Natural killer cell (primary cell): ENCODE data around the gene NAIP. TPM values are rescaled to one million over a fixed set of nuclear protein-coding genes. Genes with fewer than 3 reads are reported as not detected.
"Not testable (repeated sequence)": the region's sequence is repeated elsewhere in the genome, so short reads cannot be mapped to it uniquely, and the experiment has no call there.

Experiments used
- ATAC-seq, 3 donors: fragments of 150-1000 bp in 2 of 3; fragments of 200-7000 bp in 1 of 3; cut with Tn5 transposase; 1 replicate in 1 of 3; 2 replicates in 2 of 3; pipeline ENCODE4 v1.10.0; 2021; ENCODE audit warnings: mild to moderate bottlenecking in 2 of 3, moderate library complexity in 2 of 3
- DNase-seq, 2 donors: peaks; one replicate each; pipeline versions ENCODE4 v3.0.0 to v3.0.0-alpha.2; 2013 to 2021; ENCODE audit warnings: mixed read lengths in 1 of 2
- H3K27ac ChIP-seq: one replicate; pipeline ENCODE4 v1.5.1; 2013; ENCODE audit warnings: mild to moderate bottlenecking, low read length
- H3K27me3 ChIP-seq: one replicate; pipeline ENCODE4 v1.6.1; 2013; ENCODE audit warnings: low read length; ENCODE audit not compliant: control insufficient read depth, insufficient read depth
- H3K36me3 ChIP-seq: one replicate; pipeline ENCODE4 v1.6.1; 2013; ENCODE audit warnings: low read length; ENCODE audit not compliant: control insufficient read depth, insufficient read depth
- H3K4me1 ChIP-seq: one replicate; pipeline ENCODE4 v1.6.1; 2013; ENCODE audit warnings: low read length; ENCODE audit not compliant: control insufficient read depth, insufficient read depth
- H3K4me3 ChIP-seq: one replicate; pipeline ENCODE4 v1.5.1; 2013; ENCODE audit warnings: low read length
- H3K9me3 ChIP-seq: one replicate; pipeline ENCODE4 v1.6.1; 2013; ENCODE audit warnings: low read length; ENCODE audit not compliant: control insufficient read depth, insufficient read depth
- H3K27ac Mint-ChIP-seq, 2 donors: one replicate each; pipeline ENCODE4 v1.8.0; 2022; ENCODE audit warnings: mild to moderate bottlenecking in 2 of 2, mixed read lengths in 2 of 2, moderate library complexity in 1 of 2
- H3K27me3 Mint-ChIP-seq, 2 donors: one replicate each; pipeline ENCODE4 v1.8.0; 2022; ENCODE audit warnings: low read depth in 2 of 2, mixed read lengths in 2 of 2
- H3K36me3 Mint-ChIP-seq: one replicate; pipeline ENCODE4 v1.8.0; 2022; ENCODE audit warnings: mixed read lengths
- H3K4me1 Mint-ChIP-seq, 2 donors: one replicate each; pipeline ENCODE4 v1.8.0; 2022; ENCODE audit warnings: mixed read lengths in 2 of 2
- H3K4me3 Mint-ChIP-seq: one replicate; pipeline ENCODE4 v1.8.0; 2022; ENCODE audit warnings: mild to moderate bottlenecking, moderate library complexity, mixed read lengths
- H3K9me3 Mint-ChIP-seq, 2 donors: one replicate each; pipeline ENCODE4 v1.8.0; 2022; ENCODE audit warnings: mixed read lengths in 2 of 2
- CTCF ChIP-seq: fragments of 200-600 bp; IDR thresholded peaks from one replicate; pipeline ENCODE4 v1.8.0; 2022; ENCODE audit warnings: antibody characterized with exemption
- WGBS: methylation state at CpG from one replicate; pipeline ENCODE4 v1.1.7; 2013; ENCODE audit warnings: missing lambda C conversion rate; ENCODE audit not compliant: insufficient coverage; 5-methylcytosine and 5-hydroxymethylcytosine counted together
- intact Hi-C: fragments of 100-400 bp; cut with micrococcal nuclease; formaldehyde crosslinking; loops from one replicate; pipeline ENCODE4 v1.14.2; 2022
- total RNA-seq, 4 donors: library from RNA; stranded (reverse); fragments of 120-200 nt in 1 of 4; gene quantifications; one replicate each; pipeline versions ENCODE4 v1.2.3 to v1.2.4, GENCODE V29; 2013 to 2022

NAIP gene
- total RNA-seq, 3 donors from 2014 or later (not counting 1 experiment from before 2014, with no cell fraction given) = 33.5 to 38.8 (median 35.4) TPM

DNA sequence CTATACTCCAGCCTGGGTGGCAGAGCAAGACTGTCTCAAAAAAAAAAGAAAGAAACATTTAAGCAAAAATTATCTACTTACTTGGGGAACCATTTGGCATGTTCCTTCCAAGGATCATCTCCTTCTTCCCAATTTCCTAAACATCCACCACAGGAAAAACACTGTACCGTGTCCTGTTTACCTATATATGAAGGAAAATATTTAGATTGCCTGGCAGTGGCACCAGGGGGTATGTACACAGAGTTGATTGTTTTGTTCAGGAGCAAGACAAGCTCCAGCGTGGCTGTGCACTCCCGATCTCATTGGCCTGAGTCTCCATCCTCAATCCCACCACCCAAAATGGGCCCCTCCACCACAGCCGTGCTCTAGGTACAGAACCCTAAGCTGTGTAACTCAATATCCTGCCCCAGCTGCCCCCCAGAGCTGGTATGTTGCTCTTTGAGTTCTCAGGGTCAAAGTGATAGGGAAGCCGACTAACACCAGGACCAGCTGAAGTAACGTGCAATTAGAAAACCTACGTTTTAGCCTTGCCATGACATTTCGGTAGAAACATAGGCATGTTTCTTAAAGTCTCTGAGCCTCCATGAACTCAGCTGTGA is 13.8 kb downstream of the NAIP start:
- Histone ChIP-seq H3K36me3 (no peaks in the 10 kb centered on the region), H3K4me1 (no peaks in the 10 kb centered on the region), H3K4me3 (no peak overlapping the region), H3K27ac (no peak overlapping the region), H3K27me3 (no peaks in the 10 kb centered on the region), H3K9me3 (no peaks in the 10 kb centered on the region)
- H3K27me3 Mint-ChIP-seq = no peaks in the 10 kb centered on the region
- H3K36me3 Mint-ChIP-seq = no peaks in the 10 kb centered on the region
- H3K9me3 Mint-ChIP-seq = no peaks in the 10 kb centered on the region
- DNase-seq (no peak), ATAC-seq (no peak)
- TF ChIP-seq CTCF = no peak
- intact Hi-C loops = no loop called here
- WGBS = 89% methylated on average over 7 of the region's 8 CpGs
- H3K4me1 Mint-ChIP-seq = no peaks in the 10 kb centered on the region
- no peak overlapping the region for H3K4me3 Mint-ChIP-seq
- H3K27ac Mint-ChIP-seq = no peak overlapping the region

- H3K27ac Mint-ChIP-seq, H3K36me3 ChIP-seq, H3K36me3 Mint-ChIP-seq, H3K4me1 Mint-ChIP-seq, H3K27me3 ChIP-seq, DNase-seq, H3K9me3 Mint-ChIP-seq, H3K27ac ChIP-seq, H3K9me3 ChIP-seq, H3K4me1 ChIP-seq, H3K4me3 Mint-ChIP-seq, H3K27me3 Mint-ChIP-seq, H3K4me3 ChIP-seq, intact Hi-C loops: not testable (repeated sequence)
- no CpG with 5 or more reads among the region's 7 CpGs for WGBS
- peak in 1 of 3 donors; percentile 21 for ATAC-seq
These were observed 18.2 kb downstream of the NAIP start for GRCh38 chr5:71006983-71007382.

- H3K36me3 Mint-ChIP-seq, H3K9me3 ChIP-seq, H3K4me1 Mint-ChIP-seq, H3K27me3 Mint-ChIP-seq, ATAC-seq, H3K4me3 Mint-ChIP-seq, H3K4me3 ChIP-seq, intact Hi-C loops, H3K9me3 Mint-ChIP-seq, H3K4me1 ChIP-seq, H3K27ac Mint-ChIP-seq, H3K27ac ChIP-seq, H3K36me3 ChIP-seq, H3K27me3 ChIP-seq, DNase-seq: not testable (repeated sequence)
- WGBS = no CpG with 5 or more reads among the region's 10 CpGs
These were observed 40.3 kb downstream of the NAIP start for GRCh38 chr5:70984882-70985281.

GRCh38 chr5:70967220-70967619 is 57.9 kb downstream of the NAIP start:
- H3K4me3 Mint-ChIP-seq, ATAC-seq, intact Hi-C loops, H3K4me1 Mint-ChIP-seq, H3K36me3 Mint-ChIP-seq, H3K4me3 ChIP-seq, H3K27ac ChIP-seq, H3K27ac Mint-ChIP-seq, H3K27me3 ChIP-seq, H3K36me3 ChIP-seq, DNase-seq, H3K27me3 Mint-ChIP-seq, H3K4me1 ChIP-seq, H3K9me3 Mint-ChIP-seq, H3K9me3 ChIP-seq: not testable (repeated sequence)
- WGBS = no CpG with 5 or more reads among the region's 7 CpGs

- ATAC-seq, H3K36me3 Mint-ChIP-seq, DNase-seq, H3K4me3 ChIP-seq, H3K4me1 Mint-ChIP-seq, H3K9me3 Mint-ChIP-seq, H3K9me3 ChIP-seq, H3K27me3 Mint-ChIP-seq, H3K4me3 Mint-ChIP-seq, H3K27me3 ChIP-seq, intact Hi-C loops, H3K4me1 ChIP-seq, H3K36me3 ChIP-seq, H3K27ac ChIP-seq, H3K27ac Mint-ChIP-seq: not testable (repeated sequence)
These were observed 60.6 kb downstream of the NAIP start for GRCh38 chr5:70964531-70964930.

DNA sequence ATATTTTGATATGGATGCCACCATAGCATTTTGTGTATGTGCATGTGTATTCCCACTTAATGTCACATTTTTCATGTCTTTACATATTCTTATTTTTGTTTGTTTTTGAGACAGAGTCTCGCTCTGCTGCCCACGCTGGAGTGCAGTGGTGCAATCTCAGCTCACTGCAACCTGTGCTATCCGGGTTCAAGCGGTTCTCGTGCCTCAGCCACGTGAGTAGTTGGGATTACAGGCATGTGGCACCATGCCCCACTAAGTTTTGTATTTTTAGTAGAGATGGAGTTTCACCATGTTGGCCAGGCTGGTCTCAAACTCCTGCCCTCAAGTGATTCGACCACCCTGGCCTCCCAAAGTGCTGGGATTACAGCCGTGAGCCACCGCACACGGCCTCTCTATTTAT is 72.1 kb downstream of the NAIP start:
- H3K27ac Mint-ChIP-seq, ATAC-seq, DNase-seq, H3K4me1 ChIP-seq, H3K4me3 ChIP-seq, H3K27ac ChIP-seq, H3K36me3 ChIP-seq, H3K36me3 Mint-ChIP-seq, H3K4me1 Mint-ChIP-seq, intact Hi-C loops, H3K4me3 Mint-ChIP-seq, H3K9me3 Mint-ChIP-seq, H3K27me3 Mint-ChIP-seq, H3K27me3 ChIP-seq, H3K9me3 ChIP-seq: not testable (repeated sequence)
- WGBS = no CpG with 5 or more reads among the region's 10 CpGs

DNA sequence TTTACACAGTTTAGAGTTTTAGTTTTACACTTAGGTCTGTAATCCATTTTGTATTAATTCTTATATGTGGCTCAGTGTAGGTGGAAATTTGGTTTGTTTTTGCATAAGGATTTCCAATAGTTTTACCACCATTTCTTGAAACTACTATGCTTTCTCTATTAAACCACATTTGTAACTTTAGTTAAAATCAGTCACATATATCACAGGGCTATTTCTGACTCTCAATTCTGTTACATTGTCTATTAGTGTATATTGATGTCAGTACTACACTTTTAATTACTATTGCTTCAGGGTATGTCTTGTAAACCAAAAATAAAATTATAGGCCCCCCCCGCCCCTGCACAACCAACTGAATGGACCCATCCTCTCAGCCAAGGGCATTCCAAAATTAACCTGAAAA is 92.6 kb downstream of the NAIP start:
- H3K27me3 ChIP-seq, H3K4me3 Mint-ChIP-seq, H3K36me3 Mint-ChIP-seq, DNase-seq, H3K4me3 ChIP-seq, H3K27ac Mint-ChIP-seq, H3K4me1 Mint-ChIP-seq, H3K27ac ChIP-seq, H3K36me3 ChIP-seq, ATAC-seq, H3K27me3 Mint-ChIP-seq, H3K9me3 ChIP-seq, H3K4me1 ChIP-seq, H3K9me3 Mint-ChIP-seq, intact Hi-C loops: not testable (repeated sequence)
- WGBS = no CpG with 5 or more reads among the region's 1 CpG
